MM.1S (cell line): ENCODE results near the gene HNF4A.
"Not testable (repeated sequence)": the region's sequence is repeated elsewhere in the genome, so short reads cannot be mapped to it uniquely, and the experiment has no call there.

Source experiments
- DNase-seq: peaks from one replicate; pipeline ENCODE4 v3.0.0-alpha.2; 2015
- H2AFZ ChIP-seq: fragments of 300-600 bp; sonication (generic); 2 replicates; pipeline ENCODE4 v1.6.0; 2016; ENCODE audit warnings: antibody characterized with exemption, low read length
- H3F3A ChIP-seq: fragments of 300-600 bp; sonication (generic); 2 replicates; pipeline ENCODE4 v1.6.1; 2016; ENCODE audit warnings: mild to moderate bottlenecking, antibody characterized with exemption, low read length, moderate library complexity, mixed read lengths; ENCODE audit not compliant: insufficient read depth
- H3K27ac ChIP-seq: fragments of 300-600 bp; sonication (generic); 2 replicates; pipeline ENCODE4 v1.5.1; 2016; ENCODE audit warnings: mild to moderate bottlenecking, low read length
- H3K27me3 ChIP-seq: fragments of 300-600 bp; sonication (generic); replicated peaks from 2 replicates; pipeline ENCODE4 v1.6.0; 2016; ENCODE audit warnings: low read length; ENCODE audit not compliant: insufficient read depth
- H3K36me3 ChIP-seq: fragments of 300-600 bp; sonication (generic); replicated peaks from 2 replicates; pipeline ENCODE4 v1.6.1; 2016; ENCODE audit warnings: mild to moderate bottlenecking, low read length, mixed read lengths; ENCODE audit not compliant: insufficient read depth
- H3K4me1 ChIP-seq: fragments of 300-600 bp; sonication (generic); 2 replicates; pipeline ENCODE4 v1.6.1; 2016; ENCODE audit warnings: low read length, mixed read lengths
- H3K4me2 ChIP-seq: fragments of 300-600 bp; sonication (generic); 2 replicates; pipeline ENCODE4 v1.6.0; 2016; ENCODE audit warnings: low read depth, low read length
- H3K4me3 ChIP-seq: fragments of 300-600 bp; sonication (generic); 2 replicates; pipeline ENCODE4 v1.5.1; 2016; ENCODE audit warnings: low read length, mixed read lengths
- H3K79me2 ChIP-seq: fragments of 300-600 bp; sonication (generic); 2 replicates; pipeline ENCODE4 v1.6.1; 2016; ENCODE audit warnings: mixed run types, low read length, mixed read lengths
- H3K9ac ChIP-seq: fragments of 300-600 bp; sonication (generic); 2 replicates; pipeline ENCODE4 v1.6.1; 2016; ENCODE audit warnings: low read length, mixed read lengths
- H3K9me2 ChIP-seq: fragments of 300-600 bp; sonication (generic); replicated peaks from 2 replicates; pipeline ENCODE4 v1.6.1; 2016; ENCODE audit warnings: mild to moderate bottlenecking, low read length, mixed read lengths; ENCODE audit not compliant: insufficient read depth
- H3K9me3 ChIP-seq: fragments of 300-600 bp; sonication (generic); replicated peaks from 2 replicates; pipeline ENCODE4 v1.6.1; 2016; ENCODE audit warnings: mild to moderate bottlenecking, low read length, mixed read lengths; ENCODE audit not compliant: insufficient read depth
- H4K20me1 ChIP-seq: fragments of 300-600 bp; sonication (generic); 2 replicates; pipeline ENCODE4 v1.6.1; 2016; ENCODE audit warnings: mild to moderate bottlenecking, low read length, moderate library complexity, mixed read lengths; ENCODE audit not compliant: insufficient read depth
- EZH2 ChIP-seq: fragments of 300-600 bp; sonication (generic); optimal IDR thresholded peaks from 2 replicates; pipeline ENCODE3; 2017; ENCODE audit warnings: low read depth, mild to moderate bottlenecking, antibody characterized with exemption, low read length, mixed read lengths
- EZH2phosphoT487 ChIP-seq: fragments of 300-600 bp; sonication (generic); IDR thresholded peaks from 2 replicates; pipeline ENCODE4 v1.6.1; 2018; ENCODE audit warnings: antibody characterized with exemption, low read length
- TF ChIP-seq, protein P1 (sequence below): fragments of 300-600 bp; sonication (generic); IDR thresholded peaks from 2 replicates; pipeline ENCODE4 v1.5.1; 2016; ENCODE audit warnings: antibody characterized with exemption, low read length, mixed read lengths

HNF4A gene

GRCh38 chr20:44467289-44467883, 111.9 kb downstream of the HNF4A start:
- no peaks in the 10 kb centered on the region for H3K4me1 ChIP-seq
- no peak overlapping the region for H2AFZ ChIP-seq
- no peak overlapping the region for H3K9ac ChIP-seq
- H3K9me3 ChIP-seq: no peaks in the 10 kb centered on the region
- H3K4me3 ChIP-seq: no peak overlapping the region
- TF ChIP-seq EZH2: no peak
- DNase-seq: no peak
- H3K9me2 ChIP-seq: no peaks in the 10 kb centered on the region
- H3K79me2 ChIP-seq: no peaks in the 10 kb centered on the region
- H3K36me3 ChIP-seq: no peaks in the 10 kb centered on the region
- H3K4me2 ChIP-seq: no peak overlapping the region
- H3F3A ChIP-seq: no peaks in the 10 kb centered on the region
- no peak overlapping the region for H3K27ac ChIP-seq
- H4K20me1 ChIP-seq: no peaks in the 10 kb centered on the region
- no peaks in the 10 kb centered on the region for H3K27me3 ChIP-seq

DNA sequence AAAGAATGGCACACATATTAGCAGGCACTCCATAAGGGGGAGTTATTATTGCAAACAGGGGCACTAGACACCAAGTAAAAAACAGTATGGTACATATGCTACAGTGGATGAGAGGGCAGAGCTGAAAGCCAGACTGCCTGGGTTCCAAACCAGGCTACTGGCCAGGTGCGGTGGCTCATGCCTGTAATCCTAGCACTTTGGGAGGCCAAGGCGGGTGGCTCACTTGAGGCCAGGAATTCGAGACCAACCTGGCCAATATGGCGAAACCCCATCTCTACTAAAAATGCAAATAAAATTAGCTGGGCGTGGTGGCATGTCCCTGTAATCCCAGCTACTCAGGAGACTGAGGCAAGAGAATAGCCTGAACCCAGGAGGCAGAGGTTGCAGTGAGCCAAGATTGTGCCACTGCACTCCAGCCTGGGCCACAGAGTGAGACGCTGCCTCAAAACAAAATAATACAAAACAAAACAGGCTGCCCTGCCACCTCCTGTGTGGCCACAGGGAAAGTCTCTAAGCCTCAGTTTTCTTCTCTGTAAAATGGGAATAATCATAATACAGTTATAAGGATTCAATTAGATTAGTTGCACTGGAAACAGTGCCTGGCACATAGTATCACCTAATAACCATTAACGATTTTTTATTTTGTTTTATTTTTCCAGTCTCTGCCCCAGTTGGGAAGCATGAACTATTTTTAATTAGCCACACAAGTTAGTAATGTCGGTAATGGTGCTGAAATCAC, 112.7 kb downstream of the HNF4A start:
- H3K9ac ChIP-seq: no peak overlapping the region
- no peaks in the 10 kb centered on the region for H3K36me3 ChIP-seq
- TF ChIP-seq, protein P1, sequence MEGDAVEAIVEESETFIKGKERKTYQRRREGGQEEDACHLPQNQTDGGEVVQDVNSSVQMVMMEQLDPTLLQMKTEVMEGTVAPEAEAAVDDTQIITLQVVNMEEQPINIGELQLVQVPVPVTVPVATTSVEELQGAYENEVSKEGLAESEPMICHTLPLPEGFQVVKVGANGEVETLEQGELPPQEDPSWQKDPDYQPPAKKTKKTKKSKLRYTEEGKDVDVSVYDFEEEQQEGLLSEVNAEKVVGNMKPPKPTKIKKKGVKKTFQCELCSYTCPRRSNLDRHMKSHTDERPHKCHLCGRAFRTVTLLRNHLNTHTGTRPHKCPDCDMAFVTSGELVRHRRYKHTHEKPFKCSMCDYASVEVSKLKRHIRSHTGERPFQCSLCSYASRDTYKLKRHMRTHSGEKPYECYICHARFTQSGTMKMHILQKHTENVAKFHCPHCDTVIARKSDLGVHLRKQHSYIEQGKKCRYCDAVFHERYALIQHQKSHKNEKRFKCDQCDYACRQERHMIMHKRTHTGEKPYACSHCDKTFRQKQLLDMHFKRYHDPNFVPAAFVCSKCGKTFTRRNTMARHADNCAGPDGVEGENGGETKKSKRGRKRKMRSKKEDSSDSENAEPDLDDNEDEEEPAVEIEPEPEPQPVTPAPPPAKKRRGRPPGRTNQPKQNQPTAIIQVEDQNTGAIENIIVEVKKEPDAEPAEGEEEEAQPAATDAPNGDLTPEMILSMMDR: no peak
- TF ChIP-seq EZH2phosphoT487: no peak
- TF ChIP-seq EZH2: no peak

GRCh38 chr20:44470327-44470726, 114.8 kb downstream of the HNF4A start:
- no peaks in the 10 kb centered on the region for H3K36me3 ChIP-seq
- H4K20me1 ChIP-seq: no peaks in the 10 kb centered on the region
- H3K4me3 ChIP-seq: no peak overlapping the region
- no peaks in the 10 kb centered on the region for H3F3A ChIP-seq
- no peaks in the 10 kb centered on the region for H3K9me3 ChIP-seq
- no peaks in the 10 kb centered on the region for H3K9me2 ChIP-seq
- no peak overlapping the region for H3K4me2 ChIP-seq
- no peak for TF ChIP-seq EZH2
- H3K4me1 ChIP-seq: peaks cover 4% of the 10 kb centered on the region; the same call in 1 of the 2 replicates
- no peak overlapping the region for H2AFZ ChIP-seq
- DNase-seq: no peak
- no peak overlapping the region for H3K9ac ChIP-seq
- no peaks in the 10 kb centered on the region for H3K27me3 ChIP-seq
- H3K27ac ChIP-seq: no peak overlapping the region
- no peaks in the 10 kb centered on the region for H3K79me2 ChIP-seq

More for the DNA sequence above, 112.7 kb downstream of the HNF4A start:
- Histone ChIP-seq H3K4me3 (no peak overlapping the region), H2AFZ (no peak overlapping the region), H3K4me1 (no peaks in the 10 kb centered on the region), H4K20me1 (no peaks in the 10 kb centered on the region), H3K9me3 (no peaks in the 10 kb centered on the region), H3F3A (no peaks in the 10 kb centered on the region), H3K27ac (no peak overlapping the region), H3K27me3 (no peaks in the 10 kb centered on the region), H3K79me2 (no peaks in the 10 kb centered on the region), H3K9me2 (no peaks in the 10 kb centered on the region), H3K4me2 (no peak overlapping the region)
- DNase-seq: no peak

DNA sequence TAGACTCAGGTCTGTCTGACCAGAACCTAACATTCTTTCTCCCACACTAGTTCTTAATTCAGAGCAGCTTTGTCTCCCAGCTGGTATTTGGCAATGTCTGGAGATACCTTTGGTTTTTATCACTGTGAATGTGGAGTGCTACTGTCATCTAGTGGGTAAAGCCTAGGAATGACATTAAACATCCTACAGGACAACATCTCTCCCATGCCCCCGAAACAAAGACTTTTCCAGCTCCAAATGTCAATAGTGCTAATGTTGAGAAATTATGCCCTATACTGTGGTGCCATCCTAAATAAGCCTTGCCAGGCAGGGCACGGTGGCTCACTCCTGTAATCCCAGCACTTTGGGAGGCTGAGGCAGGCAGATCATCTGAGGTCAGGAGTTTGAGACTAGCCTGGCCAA, 116.0 kb downstream of the HNF4A start:
- no peaks in the 10 kb centered on the region for H3K27me3 ChIP-seq
- no peaks in the 10 kb centered on the region for H3F3A ChIP-seq
- H4K20me1 ChIP-seq: no peaks in the 10 kb centered on the region
- no peaks in the 10 kb centered on the region for H3K36me3 ChIP-seq
- DNase-seq: no peak
- H3K79me2 ChIP-seq: peaks cover 7% of the 10 kb centered on the region
- no peaks in the 10 kb centered on the region for H3K9me2 ChIP-seq
- H3K4me1 ChIP-seq: peaks cover 7% of the 10 kb centered on the region
- no peak overlapping the region for H3K9ac ChIP-seq
- no peak overlapping the region for H2AFZ ChIP-seq
- H3K9me3 ChIP-seq: no peaks in the 10 kb centered on the region
- no peak overlapping the region for H3K4me3 ChIP-seq
- H3K27ac ChIP-seq: no peak overlapping the region
- TF ChIP-seq EZH2phosphoT487: no peak
- TF ChIP-seq, protein P1: peak; percentile 9; the same call in 1 of the 2 replicates
- no peak overlapping the region for H3K4me2 ChIP-seq

DNA sequence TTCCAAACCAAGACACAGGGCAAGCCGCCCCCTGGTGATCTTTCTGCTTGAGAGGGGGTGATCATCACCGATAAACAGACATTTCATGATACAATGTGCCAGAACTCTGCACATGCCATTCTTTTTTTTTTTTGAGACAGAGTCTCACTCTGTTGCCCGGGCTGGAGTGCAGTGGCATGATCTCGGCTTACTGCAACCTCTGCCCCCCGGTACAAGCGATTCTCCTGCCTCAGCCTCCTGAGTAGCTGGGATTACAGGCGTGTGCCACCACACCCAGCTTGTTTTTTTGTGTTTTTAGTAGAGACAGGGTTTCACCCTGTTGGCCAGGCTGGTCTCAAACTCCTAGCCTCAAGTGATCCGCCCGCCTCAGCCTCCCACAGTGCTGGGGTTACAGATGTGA, 116.8 kb downstream of the HNF4A start:
- H3F3A ChIP-seq, H3K9ac ChIP-seq, H3K4me1 ChIP-seq, H3K9me3 ChIP-seq, H2AFZ ChIP-seq, H3K27me3 ChIP-seq, H4K20me1 ChIP-seq, DNase-seq, H3K9me2 ChIP-seq, H3K27ac ChIP-seq, H3K4me2 ChIP-seq, H3K36me3 ChIP-seq, H3K4me3 ChIP-seq: not testable (repeated sequence)
- peaks cover 15% of the 10 kb centered on the region for H3K79me2 ChIP-seq
